Measurements from ENCODE around the gene NEMP2.

DNA sequence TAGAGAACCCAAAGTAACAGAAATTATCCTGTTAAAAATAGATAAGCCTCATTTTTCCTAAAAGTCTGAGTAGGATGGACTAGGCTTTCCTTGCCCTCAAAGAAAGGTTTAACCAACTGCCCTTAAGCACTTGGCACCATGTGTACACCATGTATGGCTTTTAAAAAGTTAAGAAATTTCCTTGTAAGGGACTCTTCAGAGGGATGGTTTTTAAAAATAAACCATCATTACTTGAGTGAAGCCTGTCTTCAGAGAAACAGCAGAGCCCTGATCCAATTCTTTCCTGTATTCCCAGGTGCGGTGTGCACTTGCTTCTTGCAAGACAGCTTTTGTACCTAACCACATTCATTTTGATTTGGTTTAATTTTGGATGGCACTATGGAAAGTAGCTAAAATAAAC, 1.1 kb upstream of the NEMP2 start:
- TF ChIP-seq POLR2A (IDR thresholded peaks at IDR 0.05): no peak
- TF ChIP-seq, protein P1, sequence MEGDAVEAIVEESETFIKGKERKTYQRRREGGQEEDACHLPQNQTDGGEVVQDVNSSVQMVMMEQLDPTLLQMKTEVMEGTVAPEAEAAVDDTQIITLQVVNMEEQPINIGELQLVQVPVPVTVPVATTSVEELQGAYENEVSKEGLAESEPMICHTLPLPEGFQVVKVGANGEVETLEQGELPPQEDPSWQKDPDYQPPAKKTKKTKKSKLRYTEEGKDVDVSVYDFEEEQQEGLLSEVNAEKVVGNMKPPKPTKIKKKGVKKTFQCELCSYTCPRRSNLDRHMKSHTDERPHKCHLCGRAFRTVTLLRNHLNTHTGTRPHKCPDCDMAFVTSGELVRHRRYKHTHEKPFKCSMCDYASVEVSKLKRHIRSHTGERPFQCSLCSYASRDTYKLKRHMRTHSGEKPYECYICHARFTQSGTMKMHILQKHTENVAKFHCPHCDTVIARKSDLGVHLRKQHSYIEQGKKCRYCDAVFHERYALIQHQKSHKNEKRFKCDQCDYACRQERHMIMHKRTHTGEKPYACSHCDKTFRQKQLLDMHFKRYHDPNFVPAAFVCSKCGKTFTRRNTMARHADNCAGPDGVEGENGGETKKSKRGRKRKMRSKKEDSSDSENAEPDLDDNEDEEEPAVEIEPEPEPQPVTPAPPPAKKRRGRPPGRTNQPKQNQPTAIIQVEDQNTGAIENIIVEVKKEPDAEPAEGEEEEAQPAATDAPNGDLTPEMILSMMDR (IDR thresholded peaks at IDR 0.05): no peak

All from adrenal gland (tissue), 5 donors.